ACC112 (cell line): ENCODE results near the gene HMGN1.

Source experiments
- H2AFZ ChIP-seq: fragments of 200-600 bp; sonication (generic); one replicate; pipeline ENCODE4 v1.6.0; 2017; ENCODE audit warnings: antibody characterized with exemption, low read length; ENCODE audit not compliant: unreplicated experiment
- H3K27ac ChIP-seq: fragments of 200-600 bp; sonication (generic); 2 replicates; pipeline ENCODE4 v1.5.1; 2014; ENCODE audit warnings: low read depth, mild to moderate bottlenecking, antibody characterized with exemption, low read length, moderate library complexity
- H3K27me3 ChIP-seq: fragments of 200-600 bp; sonication (generic); 2 replicates; pipeline ENCODE4 v1.6.1; 2014; ENCODE audit warnings: mild to moderate bottlenecking, antibody characterized with exemption, low read length, moderate library complexity, mixed read lengths; ENCODE audit not compliant: insufficient read depth
- H3K36me3 ChIP-seq: fragments of 200-600 bp; sonication (generic); 2 replicates; pipeline ENCODE4 v1.6.1; 2016; ENCODE audit warnings: mild to moderate bottlenecking, antibody characterized with exemption, low read length, moderate library complexity, mixed read lengths; ENCODE audit not compliant: insufficient read depth
- H3K4me1 ChIP-seq: fragments of 200-600 bp; sonication (generic); one replicate; pipeline ENCODE4 v1.6.1; 2016; ENCODE audit warnings: low read length, mixed read lengths; ENCODE audit not compliant: insufficient read depth, unreplicated experiment, control insufficient read depth
- H3K4me3 ChIP-seq: fragments of 200-600 bp; sonication (generic); 2 replicates; pipeline ENCODE4 v1.5.1; 2014; ENCODE audit warnings: mild to moderate bottlenecking, low read depth, low read length
- H3K79me2 ChIP-seq: fragments of 200-600 bp; sonication (generic); one replicate; pipeline ENCODE4 v1.6.0; 2016; ENCODE audit warnings: low read length; ENCODE audit not compliant: control insufficient read depth, unreplicated experiment, insufficient read depth

The HMGN1 gene

DNA sequence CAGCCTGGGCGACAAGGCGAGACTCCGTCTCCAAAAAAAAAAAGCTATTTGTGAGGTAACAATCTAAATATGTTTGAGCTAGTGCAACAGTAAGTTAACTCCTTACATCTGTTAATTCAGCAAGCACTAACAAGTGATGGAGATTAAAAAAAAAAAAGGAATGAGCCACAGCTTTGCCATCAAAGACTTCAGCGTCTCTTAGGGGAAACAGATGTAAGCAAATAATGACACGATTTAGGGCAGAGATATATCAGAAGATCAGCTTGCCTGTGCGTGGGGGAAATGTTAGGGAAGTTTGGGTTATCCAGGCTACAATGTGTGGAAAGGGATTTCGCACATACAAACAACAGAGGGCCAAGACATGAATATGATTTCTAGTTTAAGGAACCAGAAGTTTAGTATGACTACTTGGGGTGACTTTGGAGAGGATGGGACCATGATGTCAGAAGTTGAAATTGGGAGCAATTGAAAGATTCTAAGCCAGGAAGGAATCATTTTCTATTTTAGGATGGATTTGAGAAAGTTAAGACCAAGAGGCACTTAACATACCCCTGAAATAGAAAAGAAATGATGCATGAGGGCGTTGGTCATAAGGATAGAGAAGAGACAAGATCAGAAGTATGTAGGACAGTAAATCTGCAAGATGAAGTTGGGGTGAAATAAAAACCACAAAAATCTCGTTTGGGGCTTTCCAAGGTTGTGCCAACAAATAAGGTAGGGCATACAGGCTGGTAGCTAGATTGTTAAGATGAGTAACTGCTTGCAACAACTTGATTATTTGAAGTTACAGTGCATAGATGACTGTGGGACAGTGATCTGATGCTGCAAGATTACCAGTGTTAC lies 33.1 kb downstream of the HMGN1 start:
- no peak overlapping the region for H2AFZ ChIP-seq
- H3K27me3 ChIP-seq, result no peaks in the 10 kb centered on the region
- H3K36me3 ChIP-seq, result peaks cover 2% of the 10 kb centered on the region; the same call in 1 of the 2 replicates
- peaks cover 9% of the 10 kb centered on the region for H3K79me2 ChIP-seq
- H3K27ac ChIP-seq, result no peak overlapping the region
- H3K4me1 ChIP-seq, result peaks cover 6% of the 10 kb centered on the region
- H3K4me3 ChIP-seq, result no peak overlapping the region

DNA sequence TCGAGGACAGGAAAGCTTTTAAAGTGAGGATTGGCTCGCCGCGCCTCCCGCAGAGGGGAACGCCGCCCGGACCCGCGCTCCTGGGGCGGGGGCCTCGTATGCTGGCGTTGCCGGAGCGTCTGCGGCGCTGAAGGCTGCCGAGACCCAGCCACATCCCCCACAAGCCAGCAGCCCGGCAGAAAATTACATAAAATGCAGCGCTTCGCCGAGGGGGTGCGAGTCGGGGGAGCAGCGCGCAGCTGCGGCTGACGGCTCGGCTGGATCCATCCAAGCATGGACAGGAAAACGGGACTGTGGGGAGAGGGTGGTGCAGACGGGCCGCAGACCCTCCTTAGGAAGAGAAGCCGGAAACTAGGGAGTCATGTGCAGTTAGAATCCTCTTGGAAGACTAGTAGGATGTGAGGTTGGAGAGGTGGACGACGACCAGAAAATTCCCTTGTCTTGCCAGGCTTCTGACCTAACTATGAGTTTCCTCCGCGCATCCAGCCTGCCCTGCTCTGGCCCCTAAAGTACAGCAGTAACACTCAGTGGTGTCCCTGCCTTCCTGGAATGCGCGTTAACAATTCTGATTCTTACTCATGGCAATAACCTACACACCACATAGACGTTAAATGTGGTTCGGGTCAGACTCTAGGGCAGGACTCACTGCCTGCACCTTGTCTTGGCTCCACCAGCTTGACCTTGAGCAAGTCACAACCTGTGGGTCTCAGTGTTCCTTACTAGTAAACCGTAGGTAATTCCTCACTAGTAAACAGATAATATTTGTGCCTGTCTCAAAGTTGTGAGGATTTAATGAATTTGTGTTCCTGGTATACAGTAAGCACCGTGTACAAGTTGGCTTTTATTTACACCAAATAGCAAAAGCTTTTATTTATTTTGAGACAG lies 34.5 kb downstream of the HMGN1 start:
- H3K27ac ChIP-seq, result peak overlapping the region; percentile 92
- no peaks in the 10 kb centered on the region for H3K27me3 ChIP-seq
- H3K4me3 ChIP-seq, result peak overlapping the region; percentile 74
- peaks cover 6% of the 10 kb centered on the region for H3K4me1 ChIP-seq
- peaks cover 21% of the 10 kb centered on the region for H3K79me2 ChIP-seq
- peak overlapping the region; percentile 79 for H2AFZ ChIP-seq
- H3K36me3 ChIP-seq, result peaks cover 5% of the 10 kb centered on the region

DNA sequence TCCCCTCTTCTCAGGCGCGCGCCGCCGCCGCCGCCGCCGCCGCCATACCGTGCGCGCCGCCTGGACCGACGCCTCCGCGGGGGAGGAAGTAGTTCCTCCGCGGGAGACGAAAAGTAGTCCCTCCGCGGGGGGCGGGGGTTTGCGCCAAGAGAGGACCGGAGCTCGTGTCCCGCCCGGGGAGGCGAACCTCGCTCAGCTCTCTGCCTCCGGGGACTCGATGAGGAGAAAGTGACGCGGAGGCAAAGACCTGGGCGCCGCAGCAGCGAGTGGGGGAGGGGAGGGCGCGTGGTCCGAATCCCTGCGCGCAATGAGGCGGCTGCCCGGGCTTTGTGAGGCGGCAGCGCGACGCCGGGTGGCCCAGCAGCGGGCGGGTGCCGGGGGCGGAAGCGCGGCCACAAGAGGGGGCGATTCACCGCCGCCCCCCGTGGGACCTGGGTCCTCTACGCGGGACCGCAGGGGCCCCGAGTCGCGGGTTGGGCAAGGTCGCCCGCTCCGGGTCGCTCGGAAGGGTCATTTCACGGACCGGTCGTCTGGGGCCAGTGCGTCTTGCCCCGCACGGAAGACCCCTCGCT lies 35.2 kb downstream of the HMGN1 start, which contains the start of gene BRWD1:
Gene BRWD1, minus strand, starts transcription at position 62 of the 572 bp plus-strand sequence. CDS start 141 bp downstream, outside the sequence.
- peaks cover 5% of the 10 kb centered on the region for H3K36me3 ChIP-seq
- H2AFZ ChIP-seq, result peak within 1 kb of the TSS; percentile 79
- H3K4me3 ChIP-seq, result peak within 1 kb of the TSS; percentile 74
- peaks cover 25% of the 10 kb centered on the region for H3K79me2 ChIP-seq
- H3K27ac ChIP-seq, result peak within 1 kb of the TSS; percentile 92
- H3K27me3 ChIP-seq, result no peaks in the 10 kb centered on the region
- peaks cover 6% of the 10 kb centered on the region for H3K4me1 ChIP-seq

DNA sequence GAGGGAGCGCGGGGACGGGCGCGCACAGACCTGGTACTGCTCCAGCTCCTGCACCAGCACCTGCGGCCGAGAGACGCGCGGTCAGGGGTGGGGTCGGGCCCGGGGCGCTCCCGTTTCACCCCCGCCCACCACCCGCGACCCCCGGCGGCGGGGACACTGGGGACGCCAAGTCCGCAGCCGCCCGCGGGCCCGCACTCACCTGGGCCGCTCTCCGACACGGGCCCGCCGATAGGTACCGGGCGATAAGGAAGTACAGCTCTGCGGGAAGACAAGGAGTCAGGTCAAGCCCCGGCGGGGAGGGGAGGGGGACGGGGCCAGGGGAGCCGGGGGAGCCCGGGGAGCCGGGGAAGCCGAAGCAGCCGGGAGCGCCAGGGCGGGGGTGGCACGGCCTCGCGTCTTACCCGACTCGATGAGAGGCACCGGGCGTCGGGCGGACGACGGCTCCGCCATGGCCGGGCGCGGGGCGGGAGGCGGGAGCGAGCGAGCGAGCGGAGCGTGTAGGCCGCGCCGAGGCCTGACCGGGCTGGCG lies 35.8 kb downstream of the HMGN1 start:
- Histone ChIP-seq H2AFZ (no peak overlapping the region), H3K4me3 (peak overlapping the region; percentile 74), H3K4me1 (peaks cover 6% of the 10 kb centered on the region), H3K27ac (peak overlapping the region; percentile 92), H3K79me2 (peaks cover 25% of the 10 kb centered on the region), H3K27me3 (no peaks in the 10 kb centered on the region), H3K36me3 (peaks cover 5% of the 10 kb centered on the region)

DNA sequence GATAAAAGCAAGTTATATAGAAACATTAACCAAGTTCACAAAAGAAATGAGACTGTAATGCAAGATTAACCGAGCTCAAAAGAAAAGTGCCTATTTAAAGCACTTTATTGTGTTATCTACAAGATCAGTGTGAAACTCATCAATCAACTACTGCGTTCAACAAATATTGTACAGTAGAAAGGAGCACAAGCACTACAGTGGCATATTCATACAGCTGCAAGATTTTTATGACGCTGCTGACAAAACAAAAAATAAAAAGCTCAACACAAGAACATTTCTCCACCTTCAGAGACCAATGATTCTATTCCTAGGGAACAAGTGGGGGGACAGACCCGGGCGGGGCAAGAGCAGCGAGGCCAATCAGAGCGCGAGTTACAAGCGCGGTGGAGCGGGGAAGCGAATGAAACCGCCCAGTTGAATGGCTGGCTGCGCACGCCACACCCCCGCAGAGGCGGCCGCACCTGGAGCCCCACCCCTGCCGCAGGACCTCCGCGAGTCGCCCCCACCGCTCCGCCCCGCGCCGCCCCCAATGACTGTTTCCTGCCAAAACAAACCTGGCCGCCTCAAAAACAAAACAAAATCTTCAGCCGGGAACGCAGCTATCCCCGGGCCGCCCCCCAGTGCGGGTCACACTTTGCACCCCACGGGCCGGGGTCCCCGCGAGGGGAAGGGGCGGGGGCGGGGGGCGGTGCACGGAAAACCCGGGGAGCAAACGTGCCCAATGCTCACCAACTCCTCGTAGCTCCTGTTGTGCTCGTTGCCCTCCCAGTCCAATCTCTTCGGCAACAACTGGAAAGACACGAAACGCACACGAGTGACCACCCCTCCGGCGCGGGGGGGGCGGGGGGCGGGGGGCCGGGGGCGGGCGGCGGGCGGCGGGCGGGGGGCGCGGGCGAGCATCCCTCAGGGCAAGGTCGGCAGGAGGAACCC lies 36.5 kb downstream of the HMGN1 start:
- H3K4me1 ChIP-seq, result peaks cover 6% of the 10 kb centered on the region
- H3K4me3 ChIP-seq, result peak overlapping the region; percentile 74
- H2AFZ ChIP-seq, result no peak overlapping the region
- H3K79me2 ChIP-seq, result peaks cover 29% of the 10 kb centered on the region
- H3K27ac ChIP-seq, result no peak overlapping the region
- no peaks in the 10 kb centered on the region for H3K27me3 ChIP-seq
- peaks cover 5% of the 10 kb centered on the region for H3K36me3 ChIP-seq

DNA sequence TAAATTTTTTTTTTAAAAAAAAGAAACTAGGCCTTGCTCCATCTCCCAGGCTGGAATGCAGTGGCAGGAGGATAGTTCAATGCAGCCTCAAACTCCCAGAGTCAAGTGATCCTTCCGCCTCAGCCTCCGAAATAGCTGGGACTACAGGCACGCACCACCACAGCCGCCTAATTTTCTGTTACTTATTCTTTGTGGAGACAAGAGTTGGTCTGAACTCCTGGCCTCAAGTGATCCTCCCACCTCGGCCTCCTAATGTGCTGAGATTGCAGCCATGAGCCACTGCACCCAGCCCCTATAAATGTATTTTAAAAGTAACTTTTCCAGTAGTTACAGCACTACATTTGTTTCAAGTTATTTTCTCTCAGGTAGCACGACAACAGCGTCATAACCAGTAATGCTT lies 37.7 kb downstream of the HMGN1 start:
- H3K4me1 ChIP-seq, result peaks cover 6% of the 10 kb centered on the region
- peaks cover 5% of the 10 kb centered on the region for H3K36me3 ChIP-seq
- H3K79me2 ChIP-seq, result peaks cover 29% of the 10 kb centered on the region
- H3K4me3 ChIP-seq, result no peak overlapping the region
- no peaks in the 10 kb centered on the region for H3K27me3 ChIP-seq
- H3K27ac ChIP-seq, result no peak overlapping the region
- H2AFZ ChIP-seq, result no peak overlapping the region

DNA sequence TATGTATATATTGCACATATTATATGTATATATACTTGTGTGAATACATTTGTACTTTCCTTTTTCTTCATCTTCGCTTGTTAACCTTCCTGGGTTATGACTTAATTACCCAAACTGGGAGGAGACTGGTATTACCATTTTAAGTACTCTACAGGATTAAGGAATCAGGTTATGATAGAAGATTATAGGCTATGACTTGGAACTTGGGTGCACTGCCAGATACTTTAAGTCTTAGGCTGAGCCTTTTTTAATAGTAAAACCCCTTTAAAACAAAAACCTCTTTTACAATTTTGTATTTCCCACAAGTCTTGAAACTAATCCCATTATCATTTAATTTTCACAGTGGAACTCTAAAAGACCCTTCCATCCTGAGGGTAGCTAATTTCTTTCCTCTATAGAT lies 41.4 kb downstream of the HMGN1 start:
- H3K36me3 ChIP-seq, result peaks cover 9% of the 10 kb centered on the region
- no peak overlapping the region for H3K27ac ChIP-seq
- no peak overlapping the region for H2AFZ ChIP-seq
- no peaks in the 10 kb centered on the region for H3K27me3 ChIP-seq
- peaks cover 6% of the 10 kb centered on the region for H3K4me1 ChIP-seq
- peaks cover 28% of the 10 kb centered on the region for H3K79me2 ChIP-seq
- no peak overlapping the region for H3K4me3 ChIP-seq

DNA sequence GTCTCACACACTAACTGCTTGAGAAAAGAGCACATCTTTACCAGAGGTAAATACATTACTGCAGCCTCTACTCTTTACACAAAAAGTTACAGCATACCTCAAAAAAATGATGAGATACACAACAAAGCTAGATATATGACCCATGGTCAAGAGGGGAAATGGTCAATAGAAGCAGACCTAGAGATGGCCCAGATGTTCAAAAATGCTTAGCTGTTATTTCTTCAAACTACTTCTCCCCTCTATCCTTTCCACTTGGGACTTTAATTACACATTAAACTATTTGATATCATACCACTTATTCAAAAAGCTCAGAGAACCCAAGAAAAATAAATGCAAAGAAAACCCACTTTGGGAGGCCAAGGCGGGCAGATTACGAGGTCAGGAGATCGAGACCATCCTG lies 48.3 kb downstream of the HMGN1 start:
- H3K27ac ChIP-seq, result no peak overlapping the region
- H3K27me3 ChIP-seq, result no peaks in the 10 kb centered on the region
- no peak overlapping the region for H3K4me3 ChIP-seq
- H3K4me1 ChIP-seq, result no peaks in the 10 kb centered on the region
- peaks cover 30% of the 10 kb centered on the region for H3K79me2 ChIP-seq
- H2AFZ ChIP-seq, result no peak overlapping the region
- peaks cover 42% of the 10 kb centered on the region for H3K36me3 ChIP-seq

DNA sequence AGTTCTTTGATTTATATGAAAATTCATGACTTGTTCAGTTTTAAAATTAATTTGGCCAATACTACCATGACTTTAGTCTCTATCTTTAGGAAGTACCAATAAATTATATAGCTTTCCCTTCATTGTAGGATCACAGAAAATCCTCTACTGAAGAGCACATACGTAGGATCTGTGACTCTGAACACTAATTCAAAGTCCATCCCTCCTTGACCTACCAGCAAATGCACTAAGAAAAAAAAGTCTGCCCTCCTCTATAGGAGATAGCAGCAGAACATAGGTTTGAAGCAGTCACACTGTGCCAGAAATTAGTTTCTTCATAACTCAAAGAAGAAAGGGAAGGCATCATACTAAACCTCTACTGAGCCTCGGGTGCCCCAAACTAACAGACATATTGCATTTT lies 52.0 kb downstream of the HMGN1 start:
- H3K36me3 ChIP-seq, result peaks cover 63% of the 10 kb centered on the region
- H2AFZ ChIP-seq, result no peak overlapping the region
- H3K4me3 ChIP-seq, result no peak overlapping the region
- H3K79me2 ChIP-seq, result peaks cover 28% of the 10 kb centered on the region
- no peaks in the 10 kb centered on the region for H3K27me3 ChIP-seq
- no peak overlapping the region for H3K27ac ChIP-seq
- H3K4me1 ChIP-seq, result no peaks in the 10 kb centered on the region
